GM10248 (cell line): ENCODE results near the gene SCN5A.

Experiments
- CTCF ChIA-PET: fragments of 300-600 bp; sonication (Branson Sonifier 250); formaldehyde crosslinking; extraction: SDS; loops from one replicate; lab custom pipeline; 2021; ENCODE audit warnings: antibody characterized with exemption; lab: Yijun Ruan, JAX
- POLR2A ChIA-PET: fragments of 350-650 bp; sonication (Branson Sonifier 250); formaldehyde crosslinking; extraction: SDS; loops from one replicate; lab custom pipeline; 2020; ENCODE audit warnings: antibody characterized with exemption; lab: Yijun Ruan, JAX
- DNase-seq: peaks from one replicate; pipeline ENCODE4 v3.0.0; 2012; ENCODE audit errors: extremely low spot score
- TF ChIP-seq, protein P1 (sequence below): IDR thresholded peaks from 2 replicates; pipeline ENCODE4 v1.5.1; 2012; ENCODE audit warnings: mild to moderate bottlenecking, low read depth; ENCODE audit errors: extremely low read depth, missing control alignments, control extremely low read depth

Gene SCN5A

DNA sequence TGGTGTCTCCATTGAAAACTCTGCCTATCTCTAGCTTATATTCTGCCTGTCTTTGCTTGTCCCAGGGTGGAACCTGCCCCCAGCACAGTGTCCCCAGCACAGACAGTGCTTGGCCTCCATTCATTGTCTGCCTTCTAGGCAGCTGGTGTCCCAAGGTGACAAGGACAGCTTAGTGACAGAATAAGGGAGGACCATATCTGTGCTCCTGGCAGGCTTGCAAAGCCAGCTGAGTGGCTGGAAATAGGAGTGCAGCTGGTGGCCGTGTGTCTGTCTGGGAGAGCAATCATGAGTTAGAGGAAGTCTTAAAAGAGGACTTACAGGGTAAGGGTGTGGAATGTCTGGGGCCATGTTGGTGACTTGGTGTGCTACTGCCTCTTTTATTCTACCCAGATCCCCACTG lies 33.4 kb downstream of the SCN5A start:
- ChIA-PET POLR2A (no interaction called here), CTCF (interaction anchor here (1.8 kb wide), 1 partner anchor 26 kb away, joined by 4 read pairs; no protein-coding TSS in a partner anchor)
- no peak for DNase-seq
- TF ChIP-seq, protein P1, sequence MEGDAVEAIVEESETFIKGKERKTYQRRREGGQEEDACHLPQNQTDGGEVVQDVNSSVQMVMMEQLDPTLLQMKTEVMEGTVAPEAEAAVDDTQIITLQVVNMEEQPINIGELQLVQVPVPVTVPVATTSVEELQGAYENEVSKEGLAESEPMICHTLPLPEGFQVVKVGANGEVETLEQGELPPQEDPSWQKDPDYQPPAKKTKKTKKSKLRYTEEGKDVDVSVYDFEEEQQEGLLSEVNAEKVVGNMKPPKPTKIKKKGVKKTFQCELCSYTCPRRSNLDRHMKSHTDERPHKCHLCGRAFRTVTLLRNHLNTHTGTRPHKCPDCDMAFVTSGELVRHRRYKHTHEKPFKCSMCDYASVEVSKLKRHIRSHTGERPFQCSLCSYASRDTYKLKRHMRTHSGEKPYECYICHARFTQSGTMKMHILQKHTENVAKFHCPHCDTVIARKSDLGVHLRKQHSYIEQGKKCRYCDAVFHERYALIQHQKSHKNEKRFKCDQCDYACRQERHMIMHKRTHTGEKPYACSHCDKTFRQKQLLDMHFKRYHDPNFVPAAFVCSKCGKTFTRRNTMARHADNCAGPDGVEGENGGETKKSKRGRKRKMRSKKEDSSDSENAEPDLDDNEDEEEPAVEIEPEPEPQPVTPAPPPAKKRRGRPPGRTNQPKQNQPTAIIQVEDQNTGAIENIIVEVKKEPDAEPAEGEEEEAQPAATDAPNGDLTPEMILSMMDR, result no peak

DNA sequence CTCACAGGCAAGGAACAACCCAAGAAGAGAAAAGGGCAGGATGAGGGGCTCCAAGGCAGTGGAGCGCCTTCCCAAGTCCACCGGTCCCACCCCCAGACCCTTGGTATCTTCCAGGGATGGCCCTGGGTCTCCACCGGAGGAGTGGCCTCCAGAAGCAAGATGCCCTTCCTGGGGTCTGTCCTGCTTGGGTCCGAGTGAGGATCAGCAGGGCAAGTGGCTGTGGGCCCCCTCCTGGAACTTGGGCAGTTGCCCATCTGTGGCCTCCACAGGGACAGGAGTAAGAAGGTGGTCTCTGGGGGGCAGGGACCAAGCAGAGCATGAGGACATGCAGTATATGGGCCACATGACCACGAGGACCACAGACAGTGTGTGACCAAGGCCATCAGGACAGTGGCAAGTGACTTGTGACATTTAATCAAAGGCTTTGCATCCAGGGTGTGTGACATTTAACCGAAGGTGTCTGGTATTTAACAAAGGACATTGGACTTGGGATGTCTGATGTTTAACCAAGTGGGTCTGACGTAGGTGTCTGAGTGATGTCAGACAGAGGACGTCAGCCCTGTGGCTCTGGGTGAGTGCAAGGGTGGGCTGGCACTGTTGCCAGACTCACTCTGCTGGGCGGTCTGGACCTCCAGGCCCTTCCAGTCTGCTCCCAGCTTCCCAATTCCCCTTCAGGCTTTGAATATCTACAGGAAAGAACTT lies 34.7 kb downstream of the SCN5A start:
- TF ChIP-seq, protein P1, result no peak
- CTCF ChIA-PET, result interaction anchor here (1.8 kb wide), 1 partner anchor 25 kb away, joined by 4 read pairs; no protein-coding TSS in a partner anchor

DNA sequence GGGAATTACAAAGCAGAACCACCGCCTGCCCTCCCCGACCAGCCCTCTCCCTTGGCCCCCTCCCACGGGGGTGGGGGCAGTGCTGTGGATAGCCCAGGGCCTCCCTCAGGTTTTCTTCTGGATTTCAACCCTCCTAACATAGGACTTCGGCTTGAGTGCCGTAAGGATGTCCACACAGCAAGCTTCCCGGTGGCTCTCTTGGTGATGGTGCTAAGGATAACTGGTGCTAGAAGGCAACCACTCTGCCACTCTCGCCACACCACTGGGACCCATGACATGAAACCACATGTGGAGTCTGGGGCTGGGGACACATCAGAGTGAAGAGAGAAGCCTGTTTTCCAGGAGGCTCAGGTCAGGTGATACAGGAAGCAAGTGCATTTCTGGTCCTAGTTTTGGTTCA lies 35.4 kb downstream of the SCN5A start:
- TF ChIP-seq, protein P1, result no peak
- CTCF ChIA-PET, result interaction anchor here (0.6 to 1.2 kb wide), 2 partner anchors 10 to 38 kb away, joined by 3 read pairs; no protein-coding TSS in a partner anchor
- POLR2A ChIA-PET, result no interaction called here
- no peak for DNase-seq

More for the DNA sequence above, 34.7 kb downstream of the SCN5A start:
- POLR2A ChIA-PET, result no interaction called here
- DNase-seq, result no peak

DNA sequence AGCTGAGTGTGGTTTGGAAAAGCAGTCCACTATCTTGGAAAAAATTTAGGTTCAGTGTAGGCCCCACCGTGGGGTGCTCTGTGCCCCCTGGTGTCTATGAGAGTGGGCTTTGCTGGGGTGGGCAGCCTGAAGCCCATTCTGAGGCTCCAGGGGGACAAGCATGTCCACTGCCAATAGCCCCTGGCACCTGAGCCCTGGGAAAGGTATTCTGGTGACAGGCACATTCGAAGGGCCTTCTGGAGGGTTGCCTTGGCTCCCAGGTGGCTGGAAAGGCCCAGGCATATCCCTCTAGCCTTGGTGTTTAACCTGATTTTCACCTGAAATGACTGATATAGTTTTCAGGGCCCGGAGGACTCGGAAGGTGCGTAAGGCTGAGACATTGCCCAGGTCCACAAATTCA lies 36.1 kb downstream of the SCN5A start:
- POLR2A ChIA-PET, result no interaction called here
- CTCF ChIA-PET, result interaction anchor here (1.2 kb wide), 1 partner anchor 9 kb away, joined by 3 read pairs; no protein-coding TSS in a partner anchor
- TF ChIP-seq, protein P1, result no peak
- DNase-seq, result no peak

DNA sequence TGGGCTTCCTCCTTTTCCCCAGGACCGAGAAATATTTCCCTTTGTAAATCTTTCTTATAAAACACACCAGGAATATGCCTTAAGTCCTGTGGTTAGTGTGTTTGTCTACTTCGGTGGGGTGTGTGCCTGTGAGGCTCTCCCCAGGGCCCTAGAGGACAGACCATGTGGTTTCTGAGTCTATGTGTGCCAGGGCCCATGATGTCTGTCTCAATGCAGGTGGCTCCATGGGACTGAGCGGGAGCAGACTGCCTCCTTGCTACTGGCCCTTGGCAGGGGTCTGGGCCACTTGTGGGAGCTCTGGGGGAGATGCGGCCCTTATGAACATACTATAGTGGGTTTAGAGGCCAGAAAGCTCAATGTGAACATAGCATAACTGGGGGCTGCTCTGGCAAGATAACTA lies 37.6 kb downstream of the SCN5A start:
- CTCF ChIA-PET, result interaction anchor here (1.4 kb wide), 1 partner anchor 90 kb away, joined by 4 read pairs; no protein-coding TSS in a partner anchor
- TF ChIP-seq, protein P1, result no peak

DNA sequence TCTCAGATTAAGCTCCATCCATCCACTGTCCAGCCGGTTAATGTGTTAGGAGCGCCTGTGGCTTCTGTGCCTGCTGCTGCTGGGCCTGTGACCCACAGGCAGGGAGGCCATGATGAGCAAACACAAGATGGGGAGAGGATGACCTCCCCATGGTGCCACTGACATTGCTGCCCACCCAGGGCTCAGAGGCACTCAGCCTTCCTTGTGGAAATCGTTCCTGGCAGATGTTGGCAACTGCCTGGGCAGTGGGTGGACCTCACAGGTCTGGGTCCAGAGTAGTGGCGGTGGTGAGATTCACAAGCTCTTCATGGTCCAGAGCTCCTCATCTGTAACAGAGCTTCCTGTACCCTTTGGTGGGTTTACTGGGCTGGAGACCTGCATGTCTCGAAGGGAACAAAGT lies 38.6 kb downstream of the SCN5A start:
- POLR2A ChIA-PET, result no interaction called here
- TF ChIP-seq, protein P1, result no peak
- CTCF ChIA-PET, result interaction anchor here (1.4 kb wide), 1 partner anchor 89 kb away, joined by 4 read pairs; no protein-coding TSS in a partner anchor
- DNase-seq, result no peak

More for the DNA sequence above, 37.6 kb downstream of the SCN5A start:
- no peak for DNase-seq
- POLR2A ChIA-PET, result no interaction called here
